Measurements from ENCODE around the gene PIM1.
"Not testable (repeated sequence)": the region's sequence is repeated elsewhere in the genome, so short reads cannot be mapped to it uniquely, and the experiment has no call there.

Gene PIM1

GRCh38 chr6:37169496-37170272, at the start of gene PIM1:
PIM1 (plus strand) TSS chr6:37170152; CDS start chr6:37170576, 424 bp downstream.
- peak; percentile 100 for DNase-seq

- DNase-seq = no peak
These were observed 48.4 kb upstream of the PIM1 start for GRCh38 chr6:37121556-37121955.

GRCh38 chr6:37122861-37123260, 47.1 kb upstream of the PIM1 start:
- DNase-seq = no peak

GRCh38 chr6:37123957-37124729, 45.8 kb upstream of the PIM1 start:
- DNase-seq = no peak

GRCh38 chr6:37125774-37126492, 44.0 kb upstream of the PIM1 start:
- no peak for DNase-seq

- DNase-seq = no peak
These were observed 43.4 kb upstream of the PIM1 start for GRCh38 chr6:37126493-37126958.

- DNase-seq = no peak
These were observed 42.9 kb upstream of the PIM1 start for GRCh38 chr6:37126961-37127616.

- no peak for DNase-seq
These were observed 41.7 kb upstream of the PIM1 start for GRCh38 chr6:37127961-37128862.

- not testable (repeated sequence) for DNase-seq
These were observed 41.0 kb upstream of the PIM1 start for GRCh38 chr6:37128863-37129443.

- no peak for DNase-seq
These were observed 40.4 kb upstream of the PIM1 start for GRCh38 chr6:37129566-37129965.

- DNase-seq = no peak
These were observed 39.2 kb upstream of the PIM1 start for GRCh38 chr6:37130704-37131103.

- no peak for DNase-seq
These were observed 38.6 kb upstream of the PIM1 start for GRCh38 chr6:37131104-37131959.

GRCh38 chr6:37131960-37132253, 38.0 kb upstream of the PIM1 start:
- DNase-seq = no peak

GRCh38 chr6:37134036-37134395, 35.9 kb upstream of the PIM1 start:
- no peak for DNase-seq

GRCh38 chr6:37134396-37135191, 35.4 kb upstream of the PIM1 start:
- DNase-seq = peak; percentile 58

GRCh38 chr6:37135835-37136694, 33.9 kb upstream of the PIM1 start:
- no peak for DNase-seq

GRCh38 chr6:37136821-37137200, 33.1 kb upstream of the PIM1 start:
- DNase-seq = no peak

- DNase-seq = peak; percentile 80
These were observed 32.5 kb upstream of the PIM1 start for GRCh38 chr6:37137201-37138090.

Measured in activated CD4-positive, alpha-beta T cell treated with anti-CD3 and anti-CD28 coated beads, Interleukin-2, Interleukin-6, amounts not matched to agents 100 ng/mL and 50 ng/mL, durations not matched to agents 16 hours and 8 hours (primary cell).